Esophagus squamous epithelium (tissue), 5 donors: Measurements from ENCODE around the gene SORCS1. TPM values are rescaled to one million over a fixed set of nuclear protein-coding genes. Genes with fewer than 3 reads are reported as not detected.

ENCODE experiments used
- DNase-seq: peaks from one replicate; lab custom pipeline; 2025; lab: John Stamatoyannopoulos, UW
- H3K27ac ChIP-seq, 4 donors: fragments of 200-600 bp; sonication (generic); one replicate each; pipeline ENCODE4 v1.5.1; 2016 to 2019; ENCODE audit warnings: mild to moderate bottlenecking in 1 of 4
- H3K27me3 ChIP-seq, 4 donors: fragments of 200-600 bp; sonication (generic); 1 replicate in 3 of 4; 2 replicates in 1 of 4; pipeline versions ENCODE4 v1.5.1 to v1.6.0; 2017 to 2021; ENCODE audit warnings: antibody characterized with exemption in 1 of 4
- H3K36me3 ChIP-seq, 3 donors: fragments of 200-600 bp; sonication (generic); one replicate each; pipeline ENCODE4 v1.5.1; 2016 to 2019
- H3K4me1 ChIP-seq, 3 donors: fragments of 200-600 bp; sonication (generic); one replicate each; pipeline ENCODE4 v1.5.1; 2017 to 2019
- H3K4me3 ChIP-seq, 4 donors: fragments of 200-600 bp; sonication (generic); 1 replicate in 3 of 4; 2 replicates in 1 of 4; pipeline ENCODE4 v1.5.1; 2016 to 2019; ENCODE audit warnings: mild to moderate bottlenecking in 2 of 4, moderate library complexity in 1 of 4
- H3K9me3 ChIP-seq, 3 donors: fragments of 200-600 bp; sonication (generic); one replicate each; pipeline ENCODE4 v1.5.1; 2016 to 2019
- POLR2A ChIP-seq, 4 donors: fragments of 450-650 bp; IDR thresholded peaks; one replicate each; pipeline ENCODE4 v1.6.1; 2017; ENCODE audit warnings: antibody characterized with exemption in 4 of 4, mild to moderate bottlenecking in 4 of 4, moderate library complexity in 3 of 4
- WGBS, 2 donors: methylation state at CpG; one replicate each; pipeline ENCODE4 v1.1.5; 2018; 5-methylcytosine and 5-hydroxymethylcytosine counted together
- intact Hi-C: fragments of 100-400 bp; cut with DNase I; formaldehyde crosslinking; loops from one replicate; pipeline ENCODE4 v1.15.0; 2022
- total RNA-seq, 4 donors: library from RNA; depleted of rRNA; stranded (reverse); fragments of >200 nt; gene quantifications; one replicate each; pipeline ENCODE4 v1.1.0, GENCODE V29; 2016
- TF ChIP-seq, protein P1 (sequence below), 6 experiments: fragments of 450-650 bp in 4 of 6; fragments of 200-600 bp in 2 of 6; sonication (generic) in 2 of 6; IDR thresholded peaks; one replicate each; pipeline ENCODE4 v1.5.1; 2016 to 2019; ENCODE audit warnings: antibody characterized with exemption in 6 of 6, mild to moderate bottlenecking in 4 of 6, moderate library complexity in 4 of 6
- donor health status: DM: yes; HTN: yes; CAD: no.

Gene SORCS1
- total RNA-seq, 4 donors from 2014 or later: 0.88 to 4.8 (median 1.4) TPM; not detected in 1

DNA sequence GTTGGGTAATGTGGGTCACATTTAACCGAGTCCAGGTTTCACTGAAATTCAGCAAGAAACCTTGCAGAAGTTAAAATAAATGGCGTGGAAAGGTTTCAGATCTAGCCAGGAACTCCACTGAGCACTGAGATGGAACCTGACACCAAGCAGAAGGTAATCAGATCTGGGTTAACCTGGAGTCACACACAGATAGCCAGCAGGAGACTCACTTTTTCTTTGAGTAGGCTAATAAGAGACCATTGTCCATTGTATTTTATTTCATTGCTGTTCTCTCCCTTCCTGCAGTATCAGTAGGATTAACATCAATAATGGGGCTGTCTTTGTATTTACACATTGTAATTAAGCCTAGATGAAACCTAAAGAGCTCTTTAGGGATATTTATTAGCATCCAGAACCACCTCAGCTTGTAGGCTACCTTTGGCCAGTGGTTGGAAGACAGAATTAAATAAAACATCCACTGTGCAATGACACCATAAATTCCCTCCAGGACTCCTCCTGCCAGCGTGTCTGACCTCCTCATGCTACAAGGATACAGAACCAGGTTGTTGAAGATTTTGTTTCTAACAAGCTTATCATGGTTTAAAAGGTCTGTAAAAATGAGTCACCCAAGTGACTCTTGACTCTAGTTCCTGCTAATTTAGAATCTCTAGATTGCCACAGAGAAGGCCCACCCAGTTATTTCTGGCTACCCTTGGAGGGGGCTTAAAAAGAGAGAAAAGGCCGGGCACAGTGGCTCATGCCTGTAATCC is 151.1 kb downstream of the SORCS1 start:
- intact Hi-C loops: no loop called here
- no peaks in the 10 kb centered on the region for H3K27me3 ChIP-seq
- DNase-seq: no peak
- TF ChIP-seq, protein P1, sequence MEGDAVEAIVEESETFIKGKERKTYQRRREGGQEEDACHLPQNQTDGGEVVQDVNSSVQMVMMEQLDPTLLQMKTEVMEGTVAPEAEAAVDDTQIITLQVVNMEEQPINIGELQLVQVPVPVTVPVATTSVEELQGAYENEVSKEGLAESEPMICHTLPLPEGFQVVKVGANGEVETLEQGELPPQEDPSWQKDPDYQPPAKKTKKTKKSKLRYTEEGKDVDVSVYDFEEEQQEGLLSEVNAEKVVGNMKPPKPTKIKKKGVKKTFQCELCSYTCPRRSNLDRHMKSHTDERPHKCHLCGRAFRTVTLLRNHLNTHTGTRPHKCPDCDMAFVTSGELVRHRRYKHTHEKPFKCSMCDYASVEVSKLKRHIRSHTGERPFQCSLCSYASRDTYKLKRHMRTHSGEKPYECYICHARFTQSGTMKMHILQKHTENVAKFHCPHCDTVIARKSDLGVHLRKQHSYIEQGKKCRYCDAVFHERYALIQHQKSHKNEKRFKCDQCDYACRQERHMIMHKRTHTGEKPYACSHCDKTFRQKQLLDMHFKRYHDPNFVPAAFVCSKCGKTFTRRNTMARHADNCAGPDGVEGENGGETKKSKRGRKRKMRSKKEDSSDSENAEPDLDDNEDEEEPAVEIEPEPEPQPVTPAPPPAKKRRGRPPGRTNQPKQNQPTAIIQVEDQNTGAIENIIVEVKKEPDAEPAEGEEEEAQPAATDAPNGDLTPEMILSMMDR (IDR thresholded peaks at IDR 0.05): no peak
- no peak for TF ChIP-seq POLR2A (IDR thresholded peaks at IDR 0.05)
- no peaks in the 10 kb centered on the region for H3K4me1 ChIP-seq
- H3K27ac ChIP-seq: no peak overlapping the region
- WGBS, 2 donors: 55 to 56% methylated on average over 4 of the region's 4 CpGs
- H3K36me3 ChIP-seq: no peaks in the 10 kb centered on the region
- H3K9me3 ChIP-seq: no peaks in the 10 kb centered on the region
- no peak overlapping the region for H3K4me3 ChIP-seq

GRCh38 chr10:107011992-107012391 is 152.5 kb downstream of the SORCS1 start:
- TF ChIP-seq POLR2A (IDR thresholded peaks at IDR 0.05): no peak
- TF ChIP-seq, protein P1 (IDR thresholded peaks at IDR 0.05): no peak
- Histone ChIP-seq H3K27me3 (no peaks in the 10 kb centered on the region), H3K27ac (no peak overlapping the region), H3K36me3 (no peaks in the 10 kb centered on the region), H3K4me3 (no peak overlapping the region), H3K4me1 (no peaks in the 10 kb centered on the region), H3K9me3 (no peaks in the 10 kb centered on the region)
- intact Hi-C loops: no loop called here
- WGBS, 2 donors: 67 to 69% methylated on average over 3 of the region's 3 CpGs
- no peak for DNase-seq

GRCh38 chr10:107011105-107011504 is 153.4 kb downstream of the SORCS1 start:
- H3K27ac ChIP-seq: no peak overlapping the region

DNA sequence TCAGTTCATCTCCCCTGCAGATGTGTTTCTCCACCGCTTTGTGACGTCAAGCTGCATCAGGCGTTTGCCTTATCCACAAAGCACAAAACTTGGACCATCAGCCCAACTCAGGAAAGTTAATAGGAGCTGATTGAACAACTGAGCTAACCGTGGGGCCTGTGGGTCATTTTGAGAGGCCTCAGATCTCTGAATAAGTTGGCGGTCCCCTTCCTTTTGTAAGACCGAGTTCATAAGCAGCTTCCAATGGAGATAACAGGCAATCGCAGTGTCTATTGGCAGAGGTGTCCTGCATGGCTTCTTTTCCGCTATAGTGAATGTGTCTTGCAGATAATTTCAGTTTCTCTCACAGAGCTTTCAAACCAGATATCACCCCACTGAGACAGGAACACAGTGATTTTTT is 154.0 kb downstream of the SORCS1 start:
- Histone ChIP-seq H3K4me1 (no peaks in the 10 kb centered on the region), H3K4me3 (no peak overlapping the region), H3K36me3 (no peaks in the 10 kb centered on the region), H3K27ac (no peak overlapping the region), H3K27me3 (no peaks in the 10 kb centered on the region), H3K9me3 (no peaks in the 10 kb centered on the region)
- TF ChIP-seq POLR2A (IDR thresholded peaks at IDR 0.05): no peak
- TF ChIP-seq, protein P1 (IDR thresholded peaks at IDR 0.05): no peak
- no peak for DNase-seq
- 76 to 84% methylated on average over 5 to 8 of the region's 8 CpGs for WGBS, 2 donors
- intact Hi-C loops: no loop called here

More at GRCh38 chr10:107011105-107011504, 153.4 kb downstream of the SORCS1 start:
- intact Hi-C loops: no loop called here
- no peak overlapping the region for H3K4me3 ChIP-seq
- H3K27me3 ChIP-seq: no peaks in the 10 kb centered on the region
- DNase-seq: no peak
- no peaks in the 10 kb centered on the region for H3K36me3 ChIP-seq
- TF ChIP-seq, protein P1 (IDR thresholded peaks at IDR 0.05): no peak
- TF ChIP-seq POLR2A (IDR thresholded peaks at IDR 0.05): no peak
- WGBS, 2 donors: 40 to 52% methylated on average over 3 of the region's 3 CpGs
- no peaks in the 10 kb centered on the region for H3K9me3 ChIP-seq
- H3K4me1 ChIP-seq: no peaks in the 10 kb centered on the region

- H3K4me1 ChIP-seq: no peaks in the 10 kb centered on the region
- WGBS, 2 donors: 68% methylated on average over 2 of the region's 2 CpGs
- intact Hi-C loops: no loop called here
Measured at GRCh38 chr10:107004362-107004761, 160.1 kb downstream of the SORCS1 start.

More at GRCh38 chr10:107004362-107004761, 160.1 kb downstream of the SORCS1 start:
- no peaks in the 10 kb centered on the region for H3K27me3 ChIP-seq
- H3K36me3 ChIP-seq: no peaks in the 10 kb centered on the region
- H3K4me3 ChIP-seq: no peak overlapping the region
- DNase-seq: no peak
- no peak for TF ChIP-seq POLR2A (IDR thresholded peaks at IDR 0.05)
- TF ChIP-seq, protein P1 (IDR thresholded peaks at IDR 0.05): no peak
- no peaks in the 10 kb centered on the region for H3K9me3 ChIP-seq
- no peak overlapping the region for H3K27ac ChIP-seq
